HG03196 (cell line): ENCODE results near the gene RPL27.

Experiments
- ATAC-seq: cut with Tn5 transposase; IDR thresholded peaks from one replicate; pipeline ENCODE4 v1.9.1; 2021; ENCODE audit not compliant: unreplicated experiment

RPL27 gene

GRCh38 chr17:43051969-43052368 lies 53.8 kb downstream of the RPL27 start:
- ATAC-seq, result no peak
